Mesodermal cell (in vitro differentiated cells): Measurements from ENCODE around the gene SH3GL2.
A peak's percentile ranks its signal among the peaks of the same experiment; 100 is the strongest.

ENCODE experiments used
- H3K27ac ChIP-seq: 2 replicates; pipeline ENCODE4 v1.7.0; 2013; ENCODE audit warnings: mild to moderate bottlenecking, low read depth, low read length, moderate library complexity; ENCODE audit not compliant: severe bottlenecking
- H3K36me3 ChIP-seq: 2 replicates; pipeline ENCODE4 v1.7.1; 2013; ENCODE audit warnings: mild to moderate bottlenecking, low read length, moderate library complexity; ENCODE audit not compliant: control insufficient read depth, insufficient read depth
- H3K4me1 ChIP-seq: one replicate; pipeline ENCODE4 v1.7.1; 2013; ENCODE audit warnings: mild to moderate bottlenecking, low read length; ENCODE audit not compliant: insufficient read depth, control insufficient read depth, poor library complexity, severe bottlenecking
- H3K4me3 ChIP-seq: 2 replicates; pipeline ENCODE4 v1.7.0; 2013; ENCODE audit warnings: low read length, control low read depth, mild to moderate bottlenecking; ENCODE audit not compliant: insufficient read depth, poor library complexity, severe bottlenecking; ENCODE audit errors: extremely low read depth
- H3K9me3 ChIP-seq: 2 replicates; pipeline ENCODE4 v1.7.1; 2013; ENCODE audit warnings: mild to moderate bottlenecking, low read length, moderate library complexity; ENCODE audit not compliant: control insufficient read depth
- WGBS, 2 experiments: methylation state at CpG; one replicate each; pipeline ENCODE4 v1.1.5; 2013; ENCODE audit warnings: missing lambda C conversion rate in 2 of 2; ENCODE audit not compliant: insufficient coverage in 2 of 2; 5-methylcytosine and 5-hydroxymethylcytosine counted together

Gene SH3GL2

DNA sequence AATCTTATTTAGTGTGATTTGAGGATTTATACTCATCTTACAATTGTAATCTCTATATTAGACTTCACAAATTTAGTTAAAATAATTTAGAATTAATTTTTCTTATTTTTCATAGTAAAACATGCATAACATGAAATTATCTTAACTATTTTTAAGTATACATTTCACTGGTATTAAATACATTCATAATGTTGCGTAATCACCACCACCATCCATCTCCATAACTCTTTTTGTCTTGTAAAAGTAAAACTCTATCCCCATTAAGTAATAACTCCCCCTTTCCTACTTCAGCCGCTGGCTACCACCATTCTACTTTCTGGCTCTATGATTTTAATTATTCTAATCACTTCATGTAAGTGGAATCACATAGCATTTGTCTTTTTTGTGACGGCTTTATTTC is 193.4 kb downstream of the SH3GL2 start:
- WGBS, 2 experiments: 86% methylated on average over 1 of the region's 3 CpGs; no CpG with 5 or more reads in 1 of the 2 experiments
- H3K4me1 ChIP-seq: no peaks in the 10 kb centered on the region
- H3K36me3 ChIP-seq: no peaks in the 10 kb centered on the region
- no peak overlapping the region for H3K27ac ChIP-seq
- H3K9me3 ChIP-seq: no peaks in the 10 kb centered on the region
- no peak overlapping the region for H3K4me3 ChIP-seq

- Histone ChIP-seq H3K4me1 (no peaks in the 10 kb centered on the region), H3K27ac (no peak overlapping the region), H3K4me3 (no peak overlapping the region), H3K36me3 (no peaks in the 10 kb centered on the region), H3K9me3 (peaks cover 3% of the 10 kb centered on the region)
Measured at GRCh38 chr9:17775656-17776055, 196.8 kb downstream of the SH3GL2 start.

DNA sequence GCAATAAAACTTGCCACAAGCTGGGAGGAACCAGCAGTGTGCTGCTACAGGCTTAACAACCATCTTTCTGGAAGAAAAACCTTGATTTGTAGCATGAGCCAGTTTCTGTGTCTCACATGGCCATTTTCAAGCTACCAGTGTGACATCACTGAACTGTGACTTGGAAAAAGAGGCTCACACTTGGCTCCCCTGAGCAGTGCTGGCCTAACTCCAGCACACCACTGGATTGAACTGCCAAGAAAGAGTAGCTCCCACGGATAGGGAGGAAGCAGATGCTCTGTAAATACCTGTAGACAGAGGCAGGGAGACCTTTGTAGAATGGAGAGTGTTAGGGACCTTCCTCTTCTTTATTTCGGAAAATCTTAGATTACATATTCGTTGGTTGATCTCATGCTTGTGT is 197.9 kb downstream of the SH3GL2 start:
- WGBS, 2 experiments: no CpG with 5 or more reads among the region's 3 CpGs
- H3K27ac ChIP-seq: no peak overlapping the region
- no peaks in the 10 kb centered on the region for H3K36me3 ChIP-seq
- peaks cover 3% of the 10 kb centered on the region for H3K9me3 ChIP-seq
- no peak overlapping the region for H3K4me3 ChIP-seq
- no peaks in the 10 kb centered on the region for H3K4me1 ChIP-seq

DNA sequence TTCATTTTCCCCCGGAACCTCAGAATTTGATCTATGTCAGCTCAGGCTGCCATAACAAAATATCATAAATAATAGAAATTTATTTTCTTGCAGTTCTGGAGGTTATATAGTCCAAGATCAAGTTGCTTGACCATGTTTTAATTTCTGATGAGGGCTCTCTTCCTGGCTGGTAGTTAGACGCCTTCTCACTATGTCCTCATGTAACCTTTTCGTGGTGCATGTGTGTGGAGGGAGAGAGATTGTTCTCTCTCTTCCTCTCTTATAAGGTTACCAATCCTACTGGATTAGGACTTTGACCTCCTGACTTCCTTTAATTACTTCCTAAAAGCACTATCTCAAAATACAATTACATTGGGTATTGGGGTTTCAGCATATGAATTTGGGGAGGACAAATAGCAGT is 198.6 kb downstream of the SH3GL2 start:
- Histone ChIP-seq H3K27ac (no peak overlapping the region), H3K4me3 (no peak overlapping the region), H3K9me3 (peaks cover 3% of the 10 kb centered on the region), H3K36me3 (no peaks in the 10 kb centered on the region), H3K4me1 (no peaks in the 10 kb centered on the region)
- no CpG with 5 or more reads among the region's 3 CpGs for WGBS, 2 experiments

- Histone ChIP-seq H3K9me3 (peaks cover 3% of the 10 kb centered on the region), H3K4me1 (peaks cover 10% of the 10 kb centered on the region), H3K36me3 (no peaks in the 10 kb centered on the region), H3K4me3 (no peak overlapping the region), H3K27ac (peak overlapping the region; percentile 83)
- 95 to 100% methylated on average over 1 to 4 of the region's 6 CpGs for WGBS, 2 experiments
Measured at GRCh38 chr9:17782430-17783149, 203.7 kb downstream of the SH3GL2 start.

GRCh38 chr9:17783227-17783626 is 204.4 kb downstream of the SH3GL2 start:
- no peaks in the 10 kb centered on the region for H3K36me3 ChIP-seq
- H3K4me3 ChIP-seq: no peak overlapping the region
- H3K9me3 ChIP-seq: peaks cover 3% of the 10 kb centered on the region
- WGBS, 2 experiments: 60% methylated on average over 1 of the region's 1 CpG; no CpG with 5 or more reads in 1 of the 2 experiments
- peak overlapping the region; percentile 83 for H3K27ac ChIP-seq
- H3K4me1 ChIP-seq: peaks cover 10% of the 10 kb centered on the region

DNA sequence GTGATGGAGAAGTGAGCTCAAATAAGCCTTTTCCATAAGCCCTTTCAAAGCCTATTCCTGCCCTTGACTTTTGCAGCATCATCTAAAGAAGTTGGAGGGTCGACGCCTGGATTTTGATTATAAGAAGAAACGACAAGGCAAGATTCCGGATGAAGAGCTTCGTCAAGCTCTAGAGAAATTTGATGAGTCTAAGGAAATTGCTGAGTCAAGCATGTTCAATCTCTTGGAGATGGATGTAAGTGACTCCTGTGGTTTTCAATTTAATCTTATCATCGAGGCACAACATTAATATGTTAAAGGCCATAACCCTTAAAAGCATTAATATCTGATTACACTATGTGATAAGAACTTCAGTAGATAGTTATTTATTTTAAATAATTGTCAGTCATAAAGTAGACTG is 210.4 kb downstream of the SH3GL2 start:
- no peaks in the 10 kb centered on the region for H3K4me1 ChIP-seq
- H3K36me3 ChIP-seq: no peaks in the 10 kb centered on the region
- 97 to 100% methylated on average over 4 to 5 of the region's 6 CpGs for WGBS, 2 experiments
- no peak overlapping the region for H3K27ac ChIP-seq
- H3K9me3 ChIP-seq: no peaks in the 10 kb centered on the region
- no peak overlapping the region for H3K4me3 ChIP-seq

- H3K27ac ChIP-seq: no peak overlapping the region
- no peaks in the 10 kb centered on the region for H3K36me3 ChIP-seq
- no peak overlapping the region for H3K4me3 ChIP-seq
- no peaks in the 10 kb centered on the region for H3K4me1 ChIP-seq
- 80 to 82% methylated on average over 8 to 11 of the region's 14 CpGs for WGBS, 2 experiments
- H3K9me3 ChIP-seq: no peaks in the 10 kb centered on the region
Measured at GRCh38 chr9:17793713-17794622, 215.1 kb downstream of the SH3GL2 start.

- 85 to 87% methylated on average over 4 of the region's 6 CpGs for WGBS, 2 experiments
Measured at GRCh38 chr9:17795744-17796143, 216.9 kb downstream of the SH3GL2 start.

GRCh38 chr9:17799369-17799768 is 220.5 kb downstream of the SH3GL2 start:
- Histone ChIP-seq H3K4me3 (no peak overlapping the region), H3K9me3 (no peaks in the 10 kb centered on the region), H3K36me3 (no peaks in the 10 kb centered on the region), H3K27ac (no peak overlapping the region), H3K4me1 (no peaks in the 10 kb centered on the region)
- WGBS, 2 experiments: no CpG with 5 or more reads among the region's 2 CpGs

More at GRCh38 chr9:17795744-17796143, 216.9 kb downstream of the SH3GL2 start:
- no peaks in the 10 kb centered on the region for H3K4me1 ChIP-seq
- no peak overlapping the region for H3K27ac ChIP-seq
- H3K36me3 ChIP-seq: no peaks in the 10 kb centered on the region
- no peak overlapping the region for H3K4me3 ChIP-seq
- no peaks in the 10 kb centered on the region for H3K9me3 ChIP-seq

- Histone ChIP-seq H3K4me1 (no peaks in the 10 kb centered on the region), H3K27ac (no peak overlapping the region), H3K9me3 (no peaks in the 10 kb centered on the region), H3K36me3 (no peaks in the 10 kb centered on the region), H3K4me3 (no peak overlapping the region)
- WGBS, 2 experiments: 81% methylated on average over 2 of the region's 2 CpGs; no CpG with 5 or more reads in 1 of the 2 experiments
Measured at GRCh38 chr9:17800418-17800817, 221.6 kb downstream of the SH3GL2 start.
